AG04449 (cell line): Measurements from ENCODE around the gene DHX35.

Experiments used
- CTCF ChIA-PET: fragments of 350-600 bp; formaldehyde crosslinking; extraction: SDS; loops from one replicate; lab custom pipeline; 2021; ENCODE audit warnings: antibody characterized with exemption; lab: Yijun Ruan, JAX
- POLR2A ChIA-PET: fragments of 400-600, 350-600 bp; formaldehyde crosslinking; extraction: SDS; loops from one replicate; lab custom pipeline; 2020; ENCODE audit warnings: antibody characterized with exemption, inconsistent platforms; lab: Yijun Ruan, JAX
- DNase-seq: peaks from one replicate; pipeline ENCODE4 v3.0.0-alpha.2; 2010; ENCODE audit warnings: low read depth, low spot score
- H3K4me3 ChIP-seq: 2 replicates; pipeline ENCODE4 v1.5.1; 2011; ENCODE audit warnings: low read depth, mild to moderate bottlenecking, control low read depth, low read length
- CTCF ChIP-seq: IDR thresholded peaks from one replicate; pipeline ENCODE4 v1.5.1; 2011; ENCODE audit warnings: mild to moderate bottlenecking, moderate library complexity, low read length, control low read depth, inconsistent platforms; ENCODE audit not compliant: insufficient read depth; ENCODE audit errors: missing control alignments

The DHX35 gene

GRCh38 chr20:39038495-39038894 lies 76.4 kb downstream of the DHX35 start:
- CTCF ChIA-PET = interaction anchor here (0.9 to 6.5 kb wide), 4 partner anchors 10 to 112 kb away, joined by 3 to 144 read pairs (median 5); partner anchors contain the start of gene FAM83D
- POLR2A ChIA-PET = no interaction called here

GRCh38 chr20:39039261-39039660 lies 77.1 kb downstream of the DHX35 start:
- no peak for TF ChIP-seq CTCF
- ChIA-PET CTCF (interaction anchor here (1.1 to 6.5 kb wide), 3 partner anchors 9 to 406 kb away, joined by 3 to 144 read pairs (median 3); no protein-coding TSS in a partner anchor), POLR2A (no interaction called here)
- no peak for DNase-seq
- H3K4me3 ChIP-seq = no peak overlapping the region

More at GRCh38 chr20:39038495-39038894, 76.4 kb downstream of the DHX35 start:
- no peak overlapping the region for H3K4me3 ChIP-seq
- no peak for TF ChIP-seq CTCF
- DNase-seq = no peak

GRCh38 chr20:39040116-39040515 lies 78.0 kb downstream of the DHX35 start:
- CTCF ChIA-PET = interaction anchor here (1.1 to 6.5 kb wide), 4 partner anchors 8 to 407 kb away, joined by 3 to 144 read pairs (median 4); no protein-coding TSS in a partner anchor
- no peak for TF ChIP-seq CTCF

GRCh38 chr20:39041067-39041466 lies 78.9 kb downstream of the DHX35 start:
- no peak overlapping the region for H3K4me3 ChIP-seq
- ChIA-PET CTCF (interaction anchor here (1.3 to 6.5 kb wide), 5 partner anchors 7 to 146 kb away, joined by 3 to 144 read pairs (median 5); no protein-coding TSS in a partner anchor), POLR2A (no interaction called here)
- DNase-seq = no peak
- no peak for TF ChIP-seq CTCF

More at GRCh38 chr20:39040116-39040515, 78.0 kb downstream of the DHX35 start:
- POLR2A ChIA-PET = no interaction called here
- no peak overlapping the region for H3K4me3 ChIP-seq
- DNase-seq = no peak

- ChIA-PET POLR2A (no interaction called here), CTCF (interaction anchor here (1.7 to 11.7 kb wide), 3 partner anchors 6 to 118 kb away, joined by 5 to 296 read pairs (median 144); partner anchors contain the start of gene FAM83D)
- no peak overlapping the region for H3K4me3 ChIP-seq
- DNase-seq = no peak
- no peak for TF ChIP-seq CTCF
Measured at GRCh38 chr20:39042279-39043150, 80.4 kb downstream of the DHX35 start.

GRCh38 chr20:39044501-39044900 lies 82.4 kb downstream of the DHX35 start:
- ChIA-PET CTCF (interaction anchor here (1.5 to 16.9 kb wide), 4 partner anchors 13 to 119 kb away, joined by 3 to 683 read pairs (median 150); partner anchors contain the start of genes DHX35 and FAM83D), POLR2A (no interaction called here)
- TF ChIP-seq CTCF = no peak
- DNase-seq = no peak
- no peak overlapping the region for H3K4me3 ChIP-seq
